ENCODE data around the gene FICD. TPM values are rescaled to one million over a fixed set of nuclear protein-coding genes. Genes with fewer than 3 reads are reported as not detected.

The FICD gene
- total and polyA plus RNA-seq, 3 experiments from 2014 or later, result 5.2 to 5.9 (median 5.8) TPM

- no peaks in the 10 kb centered on the region for H3K27me3 ChIP-seq (ENCODE audit: insufficient read depth, low read length, poor library complexity, severe bottlenecking)
- H3K27ac Mint-ChIP-seq, result peak overlapping the region; percentile 51 to 94 (median 72)
- H3K27ac ChIP-seq (ENCODE audit: low read depth, low read length), result no peak overlapping the region
- H3K4me3 ChIP-seq (ENCODE audit: low read length), result no peak overlapping the region
- H3K36me3 ChIP-seq (ENCODE audit: insufficient read depth, low read length), result peaks cover 46% of the 10 kb centered on the region
- no peaks in the 10 kb centered on the region for H3K27me3 Mint-ChIP-seq
- DNase-seq, result no peak
- H3K9me3 Mint-ChIP-seq, result no peaks in the 10 kb centered on the region
- H3K36me3 Mint-ChIP-seq, result peaks cover 8 to 76% (median 18%) of the 10 kb centered on the region in 3 donors
- ChIA-PET CTCF (interaction anchor here (0.9 to 18.3 kb wide), 6 partner anchors 11 to 241 kb away, joined by 3 to 206 read pairs (median 9); no protein-coding TSS in a partner anchor), POLR2A (no interaction called here)
- H3K4me1 ChIP-seq (ENCODE audit: insufficient read depth, low read length), result peaks cover 69% of the 10 kb centered on the region
- no peaks in the 10 kb centered on the region for H3K9me3 ChIP-seq (ENCODE audit: low read length)
- no peak overlapping the region for H3K4me3 Mint-ChIP-seq
- peaks cover 40 to 82% (median 68%) of the 10 kb centered on the region in 3 donors for H3K4me1 Mint-ChIP-seq
Observed at GRCh38 chr12:108566452-108566851, 51.4 kb downstream of the FICD start.

GRCh38 chr12:108567406-108568337 is 52.6 kb downstream of the FICD start:
- peak overlapping the region; percentile 91 to 98 (median 95) for H3K27ac Mint-ChIP-seq
- no peak for DNase-seq
- Histone ChIP-seq H3K27ac (ENCODE audit: low read depth, low read length) (peak overlapping the region; percentile 35), H3K36me3 (ENCODE audit: insufficient read depth, low read length) (peaks cover 46% of the 10 kb centered on the region), H3K27me3 (ENCODE audit: insufficient read depth, low read length, poor library complexity, severe bottlenecking) (no peaks in the 10 kb centered on the region), H3K9me3 (ENCODE audit: low read length) (no peaks in the 10 kb centered on the region), H3K4me3 (ENCODE audit: low read length) (peak overlapping the region; percentile 42), H3K4me1 (ENCODE audit: insufficient read depth, low read length) (peaks cover 70% of the 10 kb centered on the region)
- CTCF ChIA-PET, result interaction anchor here (1.0 to 18.3 kb wide), 11 partner anchors 9 to 525 kb away, joined by 3 to 206 read pairs (median 9); partner anchors contain the start of genes ALKBH2 and SELPLG
- H3K27me3 Mint-ChIP-seq, result no peaks in the 10 kb centered on the region
- H3K9me3 Mint-ChIP-seq, result no peaks in the 10 kb centered on the region
- H3K4me1 Mint-ChIP-seq, result peaks cover 39 to 88% (median 73%) of the 10 kb centered on the region in 3 donors
- H3K4me3 Mint-ChIP-seq, result peak overlapping the region in 2 of 7 donors; percentile 17 to 75
- peaks cover 8 to 74% (median 18%) of the 10 kb centered on the region in 3 donors for H3K36me3 Mint-ChIP-seq
- POLR2A ChIA-PET, result interaction anchor here (0.6 to 1.3 kb wide), 3 partner anchors 50 to 234 kb away, joined by 3 to 11 read pairs (median 6); partner anchors contain the start of gene SELPLG

- ChIA-PET CTCF (interaction anchor here (1.0 to 18.3 kb wide), 10 partner anchors 9 to 524 kb away, joined by 3 to 206 read pairs (median 10); partner anchors contain the start of genes ALKBH2 and SELPLG), POLR2A (interaction anchor here (0.8 to 1.3 kb wide), 3 partner anchors 49 to 1574 kb away, joined by 3 to 11 read pairs (median 6); partner anchors contain the start of gene SELPLG)
- Histone ChIP-seq H3K4me3 (ENCODE audit: low read length) (peak overlapping the region; percentile 42), H3K27ac (ENCODE audit: low read depth, low read length) (peak overlapping the region; percentile 35), H3K36me3 (ENCODE audit: insufficient read depth, low read length) (peaks cover 46% of the 10 kb centered on the region), H3K4me1 (ENCODE audit: insufficient read depth, low read length) (peaks cover 65% of the 10 kb centered on the region), H3K27me3 (ENCODE audit: insufficient read depth, low read length, poor library complexity, severe bottlenecking) (no peaks in the 10 kb centered on the region), H3K9me3 (ENCODE audit: low read length) (no peaks in the 10 kb centered on the region)
- Mint-ChIP-seq H3K27me3 (no peaks in the 10 kb centered on the region), H3K4me3 (peak overlapping the region; percentile 39 to 80 (median 73)), H3K4me1 (peaks cover 34 to 90% (median 70%) of the 10 kb centered on the region in 3 donors), H3K27ac (peak overlapping the region; percentile 91 to 98 (median 95)), H3K9me3 (no peaks in the 10 kb centered on the region), H3K36me3 (peaks cover 8 to 67% (median 18%) of the 10 kb centered on the region in 3 donors)
- DNase-seq, result peak; percentile 23 to 87 (median 77)
Observed at GRCh38 chr12:108568338-108569154, 53.5 kb downstream of the FICD start.

Other genes with a start within 250 kb of the FICD start
- gene CMKLR1, start 176.0 kb upstream of the FICD start, total RNA-seq, result under 1 TPM; 0.57 to 0.66 TPM
- 4.4 TPM for gene CMKLR1, start 176.0 kb upstream of the FICD start, polyA plus RNA-seq
- 10 to 100 TPM; 82.4 to 82.7 TPM for gene SART3, start 45.9 kb downstream of the FICD start, total RNA-seq
- gene SART3, start 45.9 kb downstream of the FICD start, polyA plus RNA-seq, result 40.1 TPM
- 100 to 1,000 TPM; 113 to 116 TPM for gene ISCU, start 47.3 kb downstream of the FICD start, total RNA-seq
- 302 TPM for gene ISCU, start 47.3 kb downstream of the FICD start, polyA plus RNA-seq
- gene TMEM119, start 82.8 kb downstream of the FICD start, total RNA-seq, result not detected
- gene TMEM119, start 82.8 kb downstream of the FICD start, polyA plus RNA-seq, result 0.66 TPM
- gene SELPLG, start 118.6 kb downstream of the FICD start, total RNA-seq, result 10 to 100 TPM; 37.0 to 37.7 TPM
- gene SELPLG, start 118.6 kb downstream of the FICD start, polyA plus RNA-seq, result 760 TPM
- gene CORO1C, start 216.2 kb downstream of the FICD start, total RNA-seq, result 10 to 100 TPM; 45.8 to 49.1 TPM
- 10.5 TPM for gene CORO1C, start 216.2 kb downstream of the FICD start, polyA plus RNA-seq